Measurements from ENCODE around the gene INTS14. TPM values are rescaled to one million over a fixed set of nuclear protein-coding genes. Genes with fewer than 3 reads are reported as not detected.
"Not testable (repeated sequence)": the region's sequence is repeated elsewhere in the genome, so short reads cannot be mapped to it uniquely, and the experiment has no call there.

Gene INTS14
- polyA plus RNA-seq, 6 donors from 2014 or later: 15.1 to 27.4 (median 22.6) TPM

DNA sequence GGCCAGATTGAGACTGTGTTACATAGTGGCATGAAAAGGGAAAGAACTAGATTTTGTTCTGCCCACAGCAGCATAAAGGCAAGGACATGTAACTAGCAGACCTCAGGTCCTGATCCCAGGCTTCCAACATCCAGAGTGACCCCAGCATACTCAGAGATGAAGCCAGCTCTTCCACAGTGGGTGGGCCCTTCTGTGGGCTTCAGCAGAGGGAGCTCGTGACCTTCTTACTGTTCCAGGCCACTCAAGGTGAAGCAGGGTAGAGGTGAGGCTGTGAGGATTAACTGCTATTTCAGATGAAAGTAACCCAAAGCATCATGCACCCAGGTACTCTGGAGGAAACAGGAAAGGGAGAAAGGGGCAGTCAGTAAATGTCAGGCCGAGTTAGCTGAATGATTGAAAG, 9.9 kb upstream of the INTS14 start:
- ATAC-seq (ENCODE audit: low read depth in 2 of 2): no peak
- Mint-ChIP-seq H3K27me3 (no peaks in the 10 kb centered on the region), H3K4me3 (no peak overlapping the region)

DNA sequence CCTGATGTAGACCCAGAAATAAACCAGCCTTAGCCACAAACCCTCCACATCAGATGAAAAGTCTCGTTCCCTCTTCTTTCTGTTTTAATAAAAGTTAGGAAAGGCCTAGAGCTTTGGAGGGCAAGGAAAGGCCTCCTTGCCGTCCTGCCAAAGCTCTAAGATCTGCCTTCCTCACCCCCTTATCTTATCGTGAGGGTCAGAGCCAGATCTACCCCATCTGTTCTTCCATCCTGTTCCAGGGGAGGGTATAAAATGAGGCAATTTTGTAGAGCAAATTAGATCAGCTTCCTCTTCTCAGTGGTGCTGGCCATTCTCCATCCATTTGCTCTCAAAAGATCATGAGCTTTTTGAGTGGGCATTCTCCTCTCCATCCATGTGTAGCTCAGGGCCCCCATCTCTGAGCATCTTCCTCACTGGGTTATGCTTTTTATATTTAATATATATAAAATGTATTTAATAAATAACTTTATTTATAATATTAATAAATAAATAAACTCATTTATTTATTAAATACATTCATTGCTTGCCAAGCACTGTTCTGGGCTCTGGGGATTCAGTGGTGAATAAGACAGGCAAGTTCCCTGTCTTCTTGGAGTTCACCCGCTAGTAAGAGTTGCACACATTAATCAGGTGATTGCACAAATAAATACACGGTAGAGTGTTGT, 8.8 kb upstream of the INTS14 start:
- H3K36me3 Mint-ChIP-seq: peaks cover 0 to 9% of the 10 kb centered on the region in 2 donors
- H3K9me3 Mint-ChIP-seq: no peaks in the 10 kb centered on the region
- DNase-seq (no peak), ATAC-seq (ENCODE audit: low read depth in 2 of 2) (no peak)
- no peaks in the 10 kb centered on the region for H3K27me3 Mint-ChIP-seq
- H3K4me1 Mint-ChIP-seq: no peaks in the 10 kb centered on the region
- no peak overlapping the region for H3K4me3 Mint-ChIP-seq
- H3K27ac Mint-ChIP-seq: peak overlapping the region in 2 of 6 donors; percentile 19 to 38

More for the DNA sequence above, 9.9 kb upstream of the INTS14 start:
- H3K4me1 Mint-ChIP-seq: no peaks in the 10 kb centered on the region
- H3K27ac Mint-ChIP-seq: peak overlapping the region in 1 of 6 donors; percentile 17
- H3K36me3 Mint-ChIP-seq: peaks cover 8 to 17% of the 10 kb centered on the region in 2 donors
- no peaks in the 10 kb centered on the region for H3K9me3 Mint-ChIP-seq
- DNase-seq: no peak

DNA sequence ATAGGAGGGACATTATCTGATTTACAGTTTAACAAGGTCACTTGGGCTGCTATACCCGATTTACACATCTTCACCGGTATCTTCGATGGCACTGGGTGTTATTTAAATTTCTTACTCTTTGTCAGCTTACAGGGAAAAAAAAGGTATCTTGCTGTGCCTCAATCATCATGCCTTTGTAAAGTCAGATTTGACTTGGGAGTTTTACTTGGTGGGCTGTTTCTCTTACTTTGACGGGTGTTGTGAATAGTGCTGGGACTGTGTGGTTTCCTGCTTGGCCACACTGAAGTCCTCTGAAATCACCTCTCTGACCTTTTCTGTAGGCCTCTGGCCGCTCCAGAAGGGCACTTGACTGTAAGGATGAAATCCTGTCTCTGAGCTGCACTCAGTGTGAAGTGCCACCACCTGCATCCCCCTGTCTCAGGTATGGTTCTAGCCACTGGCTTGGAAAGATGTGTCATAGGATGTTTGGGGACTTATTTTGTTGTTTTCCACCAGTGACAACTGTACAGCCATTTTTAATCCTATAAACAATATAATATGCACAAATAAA, 7.7 kb upstream of the INTS14 start:
- Mint-ChIP-seq H3K9me3 (no peaks in the 10 kb centered on the region), H3K4me1 (no peaks in the 10 kb centered on the region), H3K36me3 (no peaks in the 10 kb centered on the region), H3K27me3 (no peaks in the 10 kb centered on the region), H3K27ac (no peak overlapping the region), H3K4me3 (no peak overlapping the region)
- ATAC-seq (ENCODE audit: low read depth in 2 of 2) (no peak), DNase-seq (no peak)

DNA sequence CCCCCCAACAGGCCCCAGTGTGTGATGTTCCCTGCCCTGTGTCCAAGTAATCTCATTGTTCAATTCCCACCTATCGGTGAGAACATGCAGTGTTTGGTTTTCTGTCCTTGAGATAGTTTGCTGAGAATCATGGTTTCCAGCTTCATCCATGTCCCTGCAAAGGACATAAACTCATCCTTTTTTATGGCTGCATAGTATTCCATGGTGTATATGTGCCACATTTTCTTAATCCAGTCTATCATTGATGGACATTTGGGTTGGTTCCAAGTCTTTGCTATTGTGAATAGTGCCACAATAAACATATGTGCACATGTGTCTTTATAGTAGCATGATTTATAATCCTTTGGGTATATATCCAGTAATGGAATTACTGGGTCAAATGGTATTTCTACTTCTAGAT, 5.0 kb upstream of the INTS14 start:
- H3K4me3 Mint-ChIP-seq; H3K27me3 Mint-ChIP-seq; H3K9me3 Mint-ChIP-seq; H3K36me3 Mint-ChIP-seq; ATAC-seq (ENCODE audit: low read depth in 2 of 2); H3K27ac Mint-ChIP-seq; DNase-seq: not testable (repeated sequence)
- H3K4me1 Mint-ChIP-seq: peaks cover 15 to 16% (median 16%) of the 10 kb centered on the region in 3 donors

GRCh38 chr15:65612949-65613744, 2.2 kb upstream of the INTS14 start:
- DNase-seq: no peak
- Mint-ChIP-seq H3K9me3 (peaks cover 0 to 2% (median 0%) of the 10 kb centered on the region in 7 donors), H3K27me3 (no peaks in the 10 kb centered on the region), H3K27ac (no peak overlapping the region), H3K4me3 (peak overlapping the region in 3 of 8 donors; percentile 12 to 95 (median 23)), H3K4me1 (peaks cover 23 to 30% (median 28%) of the 10 kb centered on the region in 3 donors), H3K36me3 (no peaks in the 10 kb centered on the region)
- no peak for ATAC-seq (ENCODE audit: low read depth in 2 of 2)

DNA sequence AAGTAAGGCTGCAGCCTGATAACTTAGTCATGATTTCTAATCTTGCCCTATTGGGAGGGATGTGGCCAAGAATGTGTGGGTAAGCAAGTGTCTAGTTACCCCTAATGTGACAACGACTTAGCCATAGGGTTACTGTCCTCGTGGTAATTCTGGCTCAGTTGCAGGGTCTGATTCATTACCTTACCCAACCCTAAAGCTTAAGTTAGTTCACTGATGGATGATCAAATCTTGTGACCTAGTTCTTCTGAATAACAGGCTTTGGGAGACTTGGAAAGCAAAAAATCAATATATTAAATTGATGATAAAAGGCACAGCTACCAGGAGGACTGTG, 1.6 kb upstream of the INTS14 start:
- peaks cover 0 to 2% (median 0%) of the 10 kb centered on the region in 7 donors for H3K9me3 Mint-ChIP-seq
- no peaks in the 10 kb centered on the region for H3K27me3 Mint-ChIP-seq
- DNase-seq: no peak
- no peak for ATAC-seq (ENCODE audit: low read depth in 2 of 2)
- H3K27ac Mint-ChIP-seq: peak overlapping the region in 2 of 6 donors; percentile 15 to 97
- peaks cover 23 to 33% (median 30%) of the 10 kb centered on the region in 3 donors for H3K4me1 Mint-ChIP-seq
- no peaks in the 10 kb centered on the region for H3K36me3 Mint-ChIP-seq
- H3K4me3 Mint-ChIP-seq: peak overlapping the region in 6 of 8 donors; percentile 29 to 99 (median 76)

GRCh38 chr15:65611888-65612615, 1.1 kb upstream of the INTS14 start:
- ATAC-seq (ENCODE audit: low read depth in 2 of 2): no peak
- no peak for DNase-seq
- no peaks in the 10 kb centered on the region for H3K36me3 Mint-ChIP-seq
- H3K9me3 Mint-ChIP-seq: peaks cover 0 to 2% (median 0%) of the 10 kb centered on the region in 7 donors
- H3K4me1 Mint-ChIP-seq: peaks cover 23 to 34% (median 30%) of the 10 kb centered on the region in 3 donors
- H3K27ac Mint-ChIP-seq: peak overlapping the region; percentile 96 to 99 (median 98)
- no peaks in the 10 kb centered on the region for H3K27me3 Mint-ChIP-seq
- H3K4me3 Mint-ChIP-seq: peak overlapping the region; percentile 94 to 99 (median 98)

GRCh38 chr15:65603559-65603958, 7.4 kb downstream of the INTS14 start:
- Mint-ChIP-seq H3K27ac (no peak overlapping the region), H3K4me3 (no peak overlapping the region), H3K36me3 (peaks cover 0 to 7% of the 10 kb centered on the region in 2 donors), H3K27me3 (no peaks in the 10 kb centered on the region), H3K4me1 (peaks cover 0 to 5% (median 2%) of the 10 kb centered on the region in 3 donors), H3K9me3 (no peaks in the 10 kb centered on the region)
- ATAC-seq (ENCODE audit: low read depth in 2 of 2) (no peak), DNase-seq (no peak)

DNA sequence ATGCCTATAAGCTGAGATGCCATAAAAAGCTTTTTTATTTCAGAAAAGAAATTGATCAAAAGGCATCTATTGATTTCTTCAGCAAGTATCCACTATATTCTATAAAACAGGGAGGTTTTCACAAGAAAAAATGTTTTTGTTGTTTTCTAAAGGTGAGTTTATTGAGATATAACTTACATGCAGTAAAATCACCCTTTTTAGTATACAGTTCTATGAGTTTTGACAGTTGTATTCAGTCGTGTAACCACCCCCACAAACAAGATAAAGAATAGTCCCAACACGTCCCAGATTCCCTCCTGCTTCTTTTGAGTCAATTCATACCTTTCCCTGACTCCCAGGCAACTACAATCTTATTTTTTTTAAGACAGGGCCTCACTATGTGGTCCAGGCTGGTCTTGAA, 7.8 kb downstream of the INTS14 start:
- H3K36me3 Mint-ChIP-seq: peaks cover 0 to 11% of the 10 kb centered on the region in 2 donors

GRCh38 chr15:65599677-65600076, 11.3 kb downstream of the INTS14 start:
- Mint-ChIP-seq H3K9me3 (no peaks in the 10 kb centered on the region), H3K27ac (no peak overlapping the region), H3K4me1 (no peaks in the 10 kb centered on the region), H3K27me3 (no peaks in the 10 kb centered on the region), H3K4me3 (no peak overlapping the region), H3K36me3 (peaks cover 0 to 13% of the 10 kb centered on the region in 2 donors)
- no peak for DNase-seq
- ATAC-seq (ENCODE audit: low read depth in 2 of 2): no peak

More for the DNA sequence above, 7.8 kb downstream of the INTS14 start:
- peaks cover 0 to 5% (median 2%) of the 10 kb centered on the region in 3 donors for H3K4me1 Mint-ChIP-seq
- H3K27me3 Mint-ChIP-seq: no peaks in the 10 kb centered on the region
- no peaks in the 10 kb centered on the region for H3K9me3 Mint-ChIP-seq
- ATAC-seq (ENCODE audit: low read depth in 2 of 2) (no peak), DNase-seq (no peak)
- no peak overlapping the region for H3K4me3 Mint-ChIP-seq
- H3K27ac Mint-ChIP-seq: no peak overlapping the region

GRCh38 chr15:65598468-65598867, 12.5 kb downstream of the INTS14 start:
- Mint-ChIP-seq H3K9me3 (no peaks in the 10 kb centered on the region), H3K27me3 (no peaks in the 10 kb centered on the region), H3K4me3 (no peak overlapping the region), H3K27ac (no peak overlapping the region), H3K4me1 (no peaks in the 10 kb centered on the region), H3K36me3 (peaks cover 0 to 13% of the 10 kb centered on the region in 2 donors)
- no peak for DNase-seq
- ATAC-seq (ENCODE audit: low read depth in 2 of 2): no peak

DNA sequence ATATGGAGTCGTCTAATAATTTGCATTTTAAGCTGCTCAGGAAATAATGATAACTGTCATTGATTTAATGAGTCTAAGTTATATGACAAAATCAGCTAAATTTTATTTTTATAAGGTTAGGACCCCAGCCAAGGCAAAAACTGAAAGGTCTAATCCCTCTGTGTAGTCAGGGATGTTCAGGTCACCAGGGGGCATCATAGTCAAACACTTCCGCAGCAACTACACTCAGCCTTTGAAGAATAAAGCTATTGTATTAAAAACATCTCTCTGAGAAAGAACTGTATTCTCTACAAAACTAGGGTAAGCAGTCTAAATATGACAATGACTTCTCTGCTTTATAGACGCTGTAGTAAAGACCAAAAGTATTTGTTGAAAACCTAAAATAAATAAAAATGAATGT, 15.0 kb downstream of the INTS14 start:
- no peaks in the 10 kb centered on the region for H3K27me3 Mint-ChIP-seq
- DNase-seq: peak; percentile 18
- H3K36me3 Mint-ChIP-seq: peaks cover 16 to 20% of the 10 kb centered on the region in 2 donors
- H3K9me3 Mint-ChIP-seq: no peaks in the 10 kb centered on the region
- H3K4me3 Mint-ChIP-seq: no peak overlapping the region
- peaks cover 0 to under 1% (median 0%) of the 10 kb centered on the region in 3 donors for H3K4me1 Mint-ChIP-seq
- ATAC-seq (ENCODE audit: low read depth in 2 of 2): no peak
- no peak overlapping the region for H3K27ac Mint-ChIP-seq

GRCh38 chr15:65587094-65587493, 23.8 kb downstream of the INTS14 start:
- Mint-ChIP-seq H3K27me3 (no peaks in the 10 kb centered on the region), H3K27ac (peak overlapping the region in 2 of 6 donors; percentile 42 to 81), H3K9me3 (no peaks in the 10 kb centered on the region), H3K4me1 (peaks cover 18 to 20% (median 19%) of the 10 kb centered on the region in 3 donors), H3K4me3 (peak overlapping the region in 1 of 8 donors; percentile 13), H3K36me3 (peaks cover 37 to 45% of the 10 kb centered on the region in 2 donors)
- DNase-seq (no peak), ATAC-seq (ENCODE audit: low read depth in 2 of 2) (no peak)

Data from naive B cell (primary cell).